Midbrain (tissue), 1 donor: ENCODE results near the gene NOX5.

Source experiments
- DNase-seq: peaks from one replicate; lab custom pipeline; 2025; lab: John Stamatoyannopoulos, UW

The NOX5 gene

GRCh38 chr15:69082021-69082502, 67.6 kb downstream of the NOX5 start:
- no peak for DNase-seq

- no peak for DNase-seq
Observed at GRCh38 chr15:69082554-69082953, 68.1 kb downstream of the NOX5 start.

GRCh38 chr15:69084404-69085030, 70.0 kb downstream of the NOX5 start:
- DNase-seq = no peak

DNA sequence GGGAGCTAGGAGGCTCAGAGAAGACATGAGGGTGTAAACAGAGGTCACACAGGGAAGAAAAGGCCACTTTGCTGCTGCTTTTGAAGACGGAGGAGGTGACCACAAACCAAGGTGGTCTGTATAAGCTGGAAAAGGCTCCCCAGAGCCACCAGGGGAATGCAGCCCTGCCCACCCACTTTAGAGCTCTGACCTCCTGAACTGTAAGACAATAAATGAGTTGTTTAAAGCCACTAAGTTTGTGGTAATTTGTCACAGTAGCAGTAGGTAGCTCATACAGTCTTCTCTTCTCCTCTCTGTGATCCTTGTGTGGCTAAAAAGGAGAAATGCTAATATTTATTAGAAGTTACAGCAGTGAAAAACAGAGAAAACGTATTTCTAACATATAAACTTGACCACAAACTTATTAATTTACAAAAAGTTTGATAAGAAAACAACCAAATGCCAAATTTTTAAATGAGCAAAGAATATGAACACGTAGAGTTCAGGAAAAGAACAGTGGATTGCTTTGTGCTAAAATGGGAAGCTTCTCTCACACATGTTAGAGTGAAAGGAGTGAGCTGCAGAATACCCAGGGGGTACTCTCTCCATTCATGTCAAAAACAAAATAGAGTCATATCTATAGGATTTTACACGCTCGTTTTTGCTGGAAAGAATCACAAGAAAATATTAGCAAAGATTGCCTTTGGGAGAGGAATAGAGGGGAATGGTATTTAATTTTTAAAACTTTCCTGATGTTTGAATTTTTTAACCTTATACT, 71.0 kb downstream of the NOX5 start:
- DNase-seq = no peak

GRCh38 chr15:69086427-69087204, 72.1 kb downstream of the NOX5 start:
- DNase-seq = no peak

DNA sequence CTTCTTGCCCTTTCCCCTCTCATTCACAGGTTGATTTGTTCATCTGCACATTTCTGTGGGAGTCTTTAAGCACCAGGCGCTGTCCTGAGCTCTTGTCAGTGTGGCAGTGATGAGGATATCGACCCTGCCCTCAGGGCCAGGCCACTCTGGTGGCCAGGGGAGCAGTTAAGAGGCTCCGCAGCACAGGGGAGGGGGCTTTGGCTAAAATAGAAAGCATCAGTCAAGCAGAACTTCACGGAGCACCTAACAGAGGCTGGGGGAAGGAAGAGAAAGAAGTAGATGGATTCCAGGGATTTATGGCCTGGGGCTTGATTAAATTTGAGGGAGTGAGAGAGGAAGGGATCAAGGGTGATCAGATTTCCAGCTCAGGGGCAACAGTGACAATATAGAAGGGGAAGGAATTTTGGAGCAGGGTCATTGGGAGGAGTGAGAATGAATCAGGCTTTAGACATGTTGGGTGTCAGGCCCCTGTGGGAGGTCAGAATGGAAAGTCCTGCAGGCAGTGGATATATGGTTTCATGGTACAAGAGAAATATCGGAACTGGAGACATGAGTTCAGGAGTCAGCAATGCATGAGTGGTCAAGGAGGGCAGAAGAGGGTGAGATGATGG, 73.0 kb downstream of the NOX5 start:
- DNase-seq = no peak

GRCh38 chr15:69088300-69088965, 73.9 kb downstream of the NOX5 start:
- DNase-seq = no peak

- DNase-seq = no peak
Observed at GRCh38 chr15:69089258-69089657, 74.8 kb downstream of the NOX5 start.

DNA sequence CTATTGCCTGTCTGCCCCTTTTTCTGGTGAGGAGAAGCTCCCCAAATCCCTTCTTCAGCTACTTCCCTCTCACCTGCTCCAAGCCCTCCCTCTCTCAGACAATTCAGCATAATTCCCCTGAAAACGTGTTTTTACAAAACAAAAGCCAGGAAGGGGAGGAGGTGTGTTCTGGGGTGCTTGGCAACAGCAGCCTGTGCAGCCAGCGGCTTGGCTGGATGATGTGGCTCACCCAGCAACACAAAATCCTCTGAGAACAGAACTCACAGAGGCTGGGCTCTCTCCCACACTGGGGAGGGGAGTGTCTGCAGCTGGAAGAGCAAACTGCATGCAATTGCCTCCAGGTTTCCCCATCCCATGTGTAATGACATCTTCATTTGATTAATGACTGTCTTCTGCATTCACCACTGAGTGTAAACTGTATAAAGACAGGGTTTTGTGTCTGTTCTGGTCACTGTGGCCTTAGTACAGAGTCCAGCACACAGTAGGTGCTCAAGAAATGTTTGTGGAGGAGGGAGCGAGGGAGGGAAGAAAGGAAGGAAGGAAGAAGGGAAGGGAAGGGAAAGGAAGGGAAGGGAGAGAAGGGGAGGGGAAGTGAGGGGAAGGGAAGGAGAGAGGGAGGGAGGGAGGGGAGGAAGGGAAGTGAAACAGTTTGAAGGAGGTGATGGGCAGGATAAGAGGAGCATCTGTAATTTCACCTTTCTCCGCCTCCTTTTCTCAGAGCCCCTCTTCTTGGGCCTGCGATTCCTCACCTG, 75.9 kb downstream of the NOX5 start:
- no peak for DNase-seq

GRCh38 chr15:69091654-69092053, 77.2 kb downstream of the NOX5 start:
- DNase-seq = no peak

GRCh38 chr15:69092159-69092558, 77.7 kb downstream of the NOX5 start:
- DNase-seq = no peak

DNA sequence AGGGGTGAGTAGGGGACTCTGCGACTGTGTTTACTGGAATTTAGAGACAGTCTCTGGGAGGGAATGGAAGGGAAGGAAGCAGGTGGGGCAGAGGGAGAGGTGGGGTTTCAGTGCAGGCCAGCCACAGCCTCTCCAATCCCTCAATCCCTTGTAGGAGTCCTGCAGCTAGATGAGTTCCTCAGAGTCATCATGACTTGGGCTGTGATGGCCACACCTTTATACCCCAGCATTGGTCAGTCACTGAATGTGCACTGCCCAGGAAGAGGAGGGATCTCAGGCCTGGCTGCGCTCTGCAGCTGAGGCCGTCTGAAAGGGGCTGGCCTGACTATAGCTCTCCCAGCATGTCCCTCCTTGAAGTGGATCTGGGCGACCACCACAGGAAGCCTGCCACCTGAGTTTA, 78.6 kb downstream of the NOX5 start:
- no peak for DNase-seq

DNA sequence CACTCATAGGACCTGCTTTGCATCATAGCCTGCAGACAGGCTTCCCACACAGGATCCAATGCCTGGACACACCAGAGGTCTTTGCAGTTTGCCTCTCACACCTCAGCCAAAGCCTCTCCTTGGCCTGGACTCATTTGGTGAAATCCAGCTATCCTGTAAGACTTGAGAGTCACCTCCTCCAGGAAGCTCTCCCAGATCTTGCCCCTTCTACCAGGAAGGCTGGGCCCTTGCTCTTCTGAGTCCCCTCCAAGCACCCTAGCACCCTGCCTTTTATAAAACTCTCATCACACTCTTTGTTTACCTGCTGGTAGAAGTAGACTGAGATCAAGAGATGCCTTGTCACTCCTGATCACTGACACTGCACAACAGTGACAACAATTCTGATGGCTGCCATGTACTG, 79.1 kb downstream of the NOX5 start:
- DNase-seq = no peak

DNA sequence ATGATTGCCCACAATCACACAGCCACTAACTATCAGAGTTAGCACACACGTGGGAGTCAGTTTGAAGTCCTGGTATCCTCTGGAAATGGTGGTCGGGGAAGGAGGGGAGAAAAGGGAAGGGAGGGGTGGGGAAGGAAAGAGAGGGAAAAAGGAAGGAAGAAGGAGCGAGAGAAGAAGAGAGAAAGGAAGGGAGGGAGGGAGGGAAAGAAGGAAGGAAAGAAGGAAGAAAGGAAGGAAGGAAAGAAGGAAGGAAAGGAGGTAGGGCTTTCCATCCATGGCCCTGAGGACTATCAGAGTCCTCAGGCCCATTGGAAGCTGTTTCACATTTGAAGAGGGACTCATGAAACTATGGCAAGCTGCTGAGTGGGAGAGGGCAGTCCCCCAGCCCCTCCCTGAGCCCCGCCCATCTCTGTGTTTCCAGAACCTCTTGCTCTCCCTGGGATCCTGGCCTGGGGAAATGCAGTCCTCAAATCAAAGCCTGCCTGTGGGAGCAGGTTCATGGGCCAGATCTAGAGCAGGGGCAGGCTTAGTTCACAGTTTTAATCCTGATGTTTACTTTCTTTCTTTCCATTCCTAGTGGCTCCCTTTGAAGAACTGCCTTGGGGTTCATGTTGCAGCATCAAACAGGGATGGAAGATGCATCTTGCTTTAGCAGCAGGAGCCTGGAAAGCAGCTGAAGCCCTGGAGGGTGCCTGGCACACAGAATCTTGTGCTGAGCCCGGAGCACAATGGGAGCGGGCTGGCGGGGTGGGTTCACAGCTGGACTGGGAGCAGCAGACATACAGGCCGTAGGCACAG, 79.8 kb downstream of the NOX5 start:
- DNase-seq = no peak

- no peak for DNase-seq
Observed at GRCh38 chr15:69095274-69095673, 80.8 kb downstream of the NOX5 start.

DNA sequence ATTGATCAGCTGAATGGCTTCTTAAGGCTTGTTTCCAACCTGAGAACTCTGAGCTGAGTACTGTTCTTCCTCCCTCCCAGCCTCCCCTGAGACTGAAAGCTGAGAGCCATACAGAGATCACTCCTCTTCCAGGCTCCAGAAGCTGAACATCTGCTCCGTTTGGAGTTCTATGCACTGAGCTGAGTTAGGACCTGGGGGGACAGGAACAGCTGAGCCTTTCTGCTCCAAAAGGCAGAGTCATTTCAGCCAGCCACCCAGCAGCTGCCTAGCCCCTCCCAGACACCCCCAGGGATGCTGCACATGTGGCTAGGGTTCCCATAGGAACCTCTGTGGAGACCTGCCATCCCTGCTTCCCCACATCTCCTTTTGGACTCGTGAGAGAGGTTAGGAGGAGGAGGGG, 81.7 kb downstream of the NOX5 start:
- DNase-seq = no peak

DNA sequence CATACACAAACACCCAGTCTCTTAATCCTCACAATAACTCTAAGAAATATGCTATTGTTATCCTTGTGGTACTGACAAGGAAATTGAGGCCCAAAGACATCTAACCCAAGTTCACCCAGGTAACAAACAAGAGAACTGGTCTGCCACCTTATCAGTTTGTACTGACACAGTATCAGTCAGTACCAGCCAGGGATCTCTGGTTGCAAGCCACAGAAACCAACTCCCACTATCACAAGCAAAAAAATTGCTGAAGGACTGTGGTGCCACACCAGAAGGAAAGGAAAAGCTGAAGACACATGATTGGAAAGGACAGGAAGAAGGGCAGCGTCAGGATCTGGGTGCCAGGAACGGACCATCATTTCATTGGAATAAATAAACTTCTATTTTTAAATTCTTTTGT, 82.1 kb downstream of the NOX5 start:
- DNase-seq = no peak

- no peak for DNase-seq
Observed at GRCh38 chr15:69098771-69099170, 84.3 kb downstream of the NOX5 start.

GRCh38 chr15:69099941-69100340, 85.4 kb downstream of the NOX5 start:
- no peak for DNase-seq

GRCh38 chr15:69100821-69101220, 86.3 kb downstream of the NOX5 start:
- DNase-seq = no peak
